Tibial nerve (tissue), 3 donors: ENCODE measurements around the gene ABCB7.

ENCODE experiments used
- CTCF ChIP-seq, 5 experiments: fragments of 200-600 bp in 3 of 5; fragments of 450-650 bp in 2 of 5; sonication (generic) in 3 of 5; IDR thresholded peaks; one replicate each; pipeline ENCODE4 v1.5.1; 2016 to 2019; ENCODE audit warnings: antibody characterized with exemption in 5 of 5, mild to moderate bottlenecking in 3 of 5, moderate library complexity in 2 of 5
- POLR2A ChIP-seq, 2 donors: fragments of 450-650 bp; IDR thresholded peaks; one replicate each; pipeline ENCODE4 v1.6.1; 2017; ENCODE audit warnings: antibody characterized with exemption in 2 of 2, mild to moderate bottlenecking in 2 of 2, moderate library complexity in 2 of 2

GRCh38 chrX:75051047-75051446, 105.0 kb downstream of the ABCB7 start:
- no peak for TF ChIP-seq CTCF (IDR thresholded peaks at IDR 0.05)
- TF ChIP-seq POLR2A (IDR thresholded peaks at IDR 0.05) = no peak
